ENCODE results near the gene PIGQ.

The PIGQ gene

GRCh38 chr16:590188-590814 lies 20.5 kb downstream of the PIGQ start:
- peak overlapping the region; percentile 87 for H3K27ac ChIP-seq (ENCODE audit: poor library complexity, severe bottlenecking)

GRCh38 chr16:590815-591200 lies 21.0 kb downstream of the PIGQ start:
- peak overlapping the region; percentile 87 for H3K27ac ChIP-seq (ENCODE audit: poor library complexity, severe bottlenecking)
- ATAC-seq (ENCODE audit: low read depth): no peak

More at GRCh38 chr16:590188-590814, 20.5 kb downstream of the PIGQ start:
- Histone ChIP-seq H3K4me1 (ENCODE audit: insufficient read depth, poor library complexity, severe bottlenecking) (peaks cover 26% of the 10 kb centered on the region), H3K27me3 (ENCODE audit: insufficient read depth, poor library complexity, severe bottlenecking) (no peaks in the 10 kb centered on the region), H3K9me3 (ENCODE audit: severe bottlenecking) (no peaks in the 10 kb centered on the region), H3K4me3 (ENCODE audit: severe bottlenecking) (peak overlapping the region; percentile 57), H3K36me3 (ENCODE audit: low read depth) (no peaks in the 10 kb centered on the region)
- ATAC-seq (ENCODE audit: low read depth) (no peak), DNase-seq (ENCODE audit: low spot score) (no peak)
- TF ChIP-seq CTCF (IDR thresholded peaks at IDR 0.05; ENCODE audit: poor library complexity, severe bottlenecking): no peak

GRCh38 chr16:591231-591630 lies 21.5 kb downstream of the PIGQ start:
- no peak for ATAC-seq (ENCODE audit: low read depth)
- Histone ChIP-seq H3K36me3 (ENCODE audit: low read depth) (no peaks in the 10 kb centered on the region), H3K4me1 (ENCODE audit: insufficient read depth, poor library complexity, severe bottlenecking) (peaks cover 31% of the 10 kb centered on the region), H3K4me3 (ENCODE audit: severe bottlenecking) (no peak overlapping the region), H3K9me3 (ENCODE audit: severe bottlenecking) (no peaks in the 10 kb centered on the region), H3K27ac (ENCODE audit: poor library complexity, severe bottlenecking) (no peak overlapping the region), H3K27me3 (ENCODE audit: insufficient read depth, poor library complexity, severe bottlenecking) (no peaks in the 10 kb centered on the region)
- no peak for TF ChIP-seq CTCF (IDR thresholded peaks at IDR 0.05; ENCODE audit: poor library complexity, severe bottlenecking)
- DNase-seq (ENCODE audit: low spot score): no peak

More at GRCh38 chr16:590815-591200, 21.0 kb downstream of the PIGQ start:
- no peaks in the 10 kb centered on the region for H3K9me3 ChIP-seq (ENCODE audit: severe bottlenecking)
- no peak for TF ChIP-seq CTCF (IDR thresholded peaks at IDR 0.05; ENCODE audit: poor library complexity, severe bottlenecking)
- no peaks in the 10 kb centered on the region for H3K36me3 ChIP-seq (ENCODE audit: low read depth)
- H3K27me3 ChIP-seq (ENCODE audit: insufficient read depth, poor library complexity, severe bottlenecking): no peaks in the 10 kb centered on the region
- no peak for DNase-seq (ENCODE audit: low spot score)
- H3K4me3 ChIP-seq (ENCODE audit: severe bottlenecking): peak overlapping the region; percentile 57
- peaks cover 28% of the 10 kb centered on the region for H3K4me1 ChIP-seq (ENCODE audit: insufficient read depth, poor library complexity, severe bottlenecking)

DNA sequence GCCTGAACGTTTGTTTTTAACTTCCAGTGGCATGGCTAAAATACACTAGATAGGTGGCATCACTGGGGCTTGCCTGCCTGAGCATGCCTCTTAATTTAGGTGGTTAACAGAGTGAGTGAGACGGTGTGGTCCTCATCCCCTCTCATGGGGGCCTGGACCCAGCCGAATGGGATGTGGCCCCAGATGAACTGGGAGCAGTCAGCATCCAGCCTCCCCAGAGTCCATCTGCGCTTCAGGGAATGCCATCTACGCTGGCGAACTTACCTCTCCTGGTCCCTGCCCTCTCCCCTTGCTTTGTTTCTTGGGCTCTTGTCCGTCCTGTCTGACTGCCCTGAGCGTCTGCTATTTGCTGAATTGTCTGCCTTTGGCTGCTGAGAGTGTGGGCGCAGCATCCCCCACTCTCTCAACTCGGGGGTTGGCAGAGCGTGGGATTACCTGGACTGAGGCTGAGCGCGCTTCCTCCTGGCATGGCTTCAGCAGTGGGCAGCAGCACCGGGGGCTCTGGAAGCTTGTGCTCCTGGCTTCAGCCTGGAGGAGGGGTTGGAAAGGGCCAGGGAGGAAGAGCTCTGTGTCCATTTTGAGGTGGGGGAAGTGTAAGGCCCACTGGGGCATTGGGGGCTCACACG lies 22.2 kb downstream of the PIGQ start:
- no peak for TF ChIP-seq CTCF (IDR thresholded peaks at IDR 0.05; ENCODE audit: poor library complexity, severe bottlenecking)
- H3K9me3 ChIP-seq (ENCODE audit: severe bottlenecking): no peaks in the 10 kb centered on the region
- H3K27me3 ChIP-seq (ENCODE audit: insufficient read depth, poor library complexity, severe bottlenecking): no peaks in the 10 kb centered on the region
- ATAC-seq (ENCODE audit: low read depth): no peak
- DNase-seq (ENCODE audit: low spot score): no peak
- no peak overlapping the region for H3K4me3 ChIP-seq (ENCODE audit: severe bottlenecking)
- peaks cover 31% of the 10 kb centered on the region for H3K4me1 ChIP-seq (ENCODE audit: insufficient read depth, poor library complexity, severe bottlenecking)
- peak overlapping the region; percentile 68 for H3K27ac ChIP-seq (ENCODE audit: poor library complexity, severe bottlenecking)
- no peaks in the 10 kb centered on the region for H3K36me3 ChIP-seq (ENCODE audit: low read depth)
